ENCODE data around the gene CYB561A3. TPM values are rescaled to one million over a fixed set of nuclear protein-coding genes. Genes with fewer than 3 reads are reported as not detected.

Gene CYB561A3
- total and polyA plus RNA-seq, 2 of the 13 experiments (the other 11 are each of a cell fraction or from before 2014, with no cell fraction given), result 11.4 to 14.9 TPM

DNA sequence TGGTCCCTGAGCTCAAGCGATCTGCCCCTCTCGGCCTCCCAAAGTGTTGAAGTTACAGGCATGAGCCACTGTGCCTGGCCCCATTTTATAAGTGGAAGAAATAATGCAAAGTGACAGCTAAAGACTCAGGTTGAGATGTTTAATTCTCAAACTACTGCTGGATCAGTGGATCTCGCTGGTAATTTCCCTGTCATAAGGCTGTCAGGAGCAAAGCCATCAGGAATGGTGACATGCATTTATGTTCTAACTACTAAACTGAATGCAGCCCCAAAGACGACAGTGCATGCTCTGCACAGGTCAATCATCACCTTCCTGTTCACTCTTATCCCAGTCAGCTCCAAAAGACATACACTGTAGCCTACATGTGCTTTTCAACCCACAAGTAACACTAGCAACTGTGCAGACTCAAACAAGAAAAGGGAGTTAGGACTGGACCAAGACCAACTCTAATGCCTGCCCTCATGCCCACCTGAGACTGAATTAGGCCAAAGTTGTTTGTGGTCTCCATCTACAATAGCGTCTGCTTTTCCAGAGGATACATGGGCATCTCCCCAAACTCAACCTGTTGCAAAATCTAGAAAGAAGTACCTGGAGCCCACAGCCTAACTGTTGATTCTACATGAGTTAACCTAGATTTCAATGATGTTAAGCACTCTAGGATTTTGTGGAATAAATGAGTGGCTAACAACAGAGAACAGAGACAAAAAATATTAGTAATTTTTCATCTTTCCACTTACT lies 45.5 kb upstream of the CYB561A3 start (continued):
- TF ChIP-seq ZNF670 (CRISPR knock-in tag; IDR thresholded peaks at IDR 0.05; ENCODE audit: borderline replicate concordance) (no peak), TRIM24 (CRISPR knock-in tag; IDR thresholded peaks at IDR 0.05) (no peak), RARA (CRISPR knock-in tag; IDR thresholded peaks at IDR 0.05) (no peak), ZFP1 (CRISPR knock-in tag; IDR thresholded peaks at IDR 0.05) (no peak), ZNF143 (CRISPR knock-in tag; IDR thresholded peaks at IDR 0.05) (no peak), MTA1 (CRISPR knock-in tag; IDR thresholded peaks at IDR 0.05; ENCODE audit: borderline replicate concordance) (no peak), FLYWCH1 (CRISPR knock-in tag; IDR thresholded peaks at IDR 0.05) (no peak), TEAD2 (CRISPR knock-in tag; IDR thresholded peaks at IDR 0.05) (no peak), BRD4 (CRISPR knock-in tag; IDR thresholded peaks at IDR 0.05) (no peak), LCORL (IDR thresholded peaks at IDR 0.05) (no peak), LCORL (CRISPR knock-in tag; IDR thresholded peaks at IDR 0.05) (no peak), ZNF816 (CRISPR knock-in tag; IDR thresholded peaks at IDR 0.05; ENCODE audit: borderline replicate concordance) (no peak)

GRCh38 chr11:61406067-61406466 lies 44.4 kb upstream of the CYB561A3 start:
- ChIA-PET POLR2A (no interaction called here), CTCF (ENCODE audit: low intra/inter-chr PET ratio, low total read pairs) (no interaction called here)
- WGBS (ENCODE audit: low lambda C conversion rate), result 97% methylated on average over 2 of the region's 2 CpGs
- Histone ChIP-seq H3K79me2 (ENCODE audit: insufficient read depth, low read length) (no peaks in the 10 kb centered on the region), H3K27me3 (ENCODE audit: control insufficient read depth in 1 of 2, insufficient read depth in 2 of 2, low read length in 2 of 2) (no peaks in the 10 kb centered on the region), H3K9ac (ENCODE audit: insufficient read depth, low read depth, low read length) (no peak overlapping the region), H2AFZ (ENCODE audit: low read length) (no peak overlapping the region), H3K9me3 (ENCODE audit: low read length) (no peaks in the 10 kb centered on the region), H3K4me1 (ENCODE audit: insufficient read depth, low read length) (no peaks in the 10 kb centered on the region), H3K4me3 (replicated peaks in 1 of 3; ENCODE audit: insufficient read depth in 1 of 3, low read depth in 2 of 3, low read length in 3 of 3) (no peak overlapping the region), H3K36me3 (replicated peaks in 1 of 2; ENCODE audit: control insufficient read depth in 1 of 2, insufficient read depth in 2 of 2, low read length in 2 of 2) (peaks cover 43 to 78% of the 10 kb centered on the region in 2 experiments), H3K4me2 (ENCODE audit: low read depth, low read length) (no peak overlapping the region), H4K20me1 (ENCODE audit: insufficient read depth, low read length) (no peaks in the 10 kb centered on the region), H3K27ac (ENCODE audit: extremely low read length, insufficient read depth, low read length) (no peak overlapping the region)
- DNase-seq (ENCODE audit: low spot score) (no peak), ATAC-seq (no peak), FAIRE-seq (no peak)
- intact Hi-C loops (cut with micrococcal nuclease; ENCODE audit: unreplicated experiment) (no loop called here), in situ Hi-C loops (cut with HindIII; ENCODE audit: extremely low pct_ligation_motif_present, low pct_unique_long_range_greater_than_20kb) (no loop called here)
- no TSS peak for BruUV-seq (replicated peaks)
- TF ChIP-seq ZNF761 (CRISPR knock-in tag; conservative IDR thresholded peaks at IDR 0.05) (no peak), GRHL1 (CRISPR knock-in tag; conservative IDR thresholded peaks at IDR 0.05) (no peak), ZNF558 (CRISPR knock-in tag; IDR thresholded peaks at IDR 0.05; ENCODE audit: borderline replicate concordance) (no peak), CBFB (CRISPR knock-in tag; IDR thresholded peaks at IDR 0.05) (no peak), TAF15 (IDR thresholded peaks at IDR 0.05; ENCODE audit: low read depth, low read length, poor library complexity, severe bottlenecking) (no peak), TARDBP (CRISPR knock-in tag; IDR thresholded peaks at IDR 0.05) (no peak), CTCF (CRISPR knock-in tag; IDR thresholded peaks at IDR 0.05) (no peak), PHF21A (CRISPR knock-in tag; IDR thresholded peaks at IDR 0.05) (no peak), ATRX (CRISPR knock-in tag; IDR thresholded peaks at IDR 0.05; ENCODE audit: borderline replicate concordance) (no peak), ZBTB20 (CRISPR knock-in tag; IDR thresholded peaks at IDR 0.05; ENCODE audit: borderline replicate concordance, low read depth) (no peak), NR2C2 (CRISPR knock-in tag; IDR thresholded peaks at IDR 0.05; ENCODE audit: borderline replicate concordance) (no peak)

All from HepG2 (cell line).